ENCODE measurements around the gene FAM13A. TPM values are rescaled to one million over a fixed set of nuclear protein-coding genes. Genes with fewer than 3 reads are reported as not detected.
"Not testable (repeated sequence)": the region's sequence is repeated elsewhere in the genome, so short reads cannot be mapped to it uniquely, and the experiment has no call there.

Gene FAM13A
- total and polyA plus RNA-seq, 10 donors: 2.7 to 24.9 (median 18.3) TPM

GRCh38 chr4:89006307-89006706 is 50.7 kb downstream of the FAM13A start:
- Histone ChIP-seq H3K27ac (no peak overlapping the region), H3K36me3 (peaks cover 0 to 6% (median 0%) of the 10 kb centered on the region in 6 donors), H3K4me1 (no peaks in the 10 kb centered on the region), H3K4me3 (no peak overlapping the region), H3K27me3 (replicated peaks in 1 of 7) (no peaks in the 10 kb centered on the region), H3K9me3 (peaks cover 0 to 4% (median 0%) of the 10 kb centered on the region in 8 donors)
- TF ChIP-seq CTCF (IDR thresholded peaks at IDR 0.05 in 8 of 11, conservative IDR thresholded peaks at IDR 0.05 in 3 of 11): no peak
- TF ChIP-seq POLR2A (IDR thresholded peaks at IDR 0.05): no peak
- TF ChIP-seq POLR2AphosphoS5 (IDR thresholded peaks at IDR 0.05): no peak
- intact Hi-C loops (cut with DNase I; ENCODE audit: low total_unique reads): no loop called here
- 88 to 92% (median 89%) methylated on average over 5 of the region's 5 CpGs for WGBS, 5 donors
- DNase-seq: no peak

- H3K27ac ChIP-seq; intact Hi-C loops (cut with DNase I; ENCODE audit: low total_unique reads); H3K9me3 ChIP-seq; H3K4me3 ChIP-seq; DNase-seq; H3K27me3 ChIP-seq (replicated peaks in 1 of 7); H3K4me1 ChIP-seq; H3K36me3 ChIP-seq: not testable (repeated sequence)
- 88 to 100% (median 98%) methylated on average over 1 of the region's 1 CpG for WGBS, 5 donors
Observed at GRCh38 chr4:89005066-89005465, 51.9 kb downstream of the FAM13A start.

- Histone ChIP-seq H3K4me1 (no peaks in the 10 kb centered on the region), H3K4me3 (no peak overlapping the region), H3K36me3 (peaks cover 0 to 6% (median 0%) of the 10 kb centered on the region in 6 donors), H3K9me3 (peaks cover 0 to 4% (median 0%) of the 10 kb centered on the region in 8 donors), H3K27me3 (replicated peaks in 1 of 7) (no peaks in the 10 kb centered on the region), H3K27ac (no peak overlapping the region)
- intact Hi-C loops (cut with DNase I; ENCODE audit: low total_unique reads): no loop called here
- TF ChIP-seq POLR2AphosphoS5 (IDR thresholded peaks at IDR 0.05) (no peak), POLR2A (IDR thresholded peaks at IDR 0.05) (no peak), CTCF (IDR thresholded peaks at IDR 0.05 in 8 of 11, conservative IDR thresholded peaks at IDR 0.05 in 3 of 11) (no peak)
- WGBS, 5 donors: 70 to 84% (median 78%) methylated on average over 9 of the region's 9 CpGs
- no peak for DNase-seq
Observed at GRCh38 chr4:89001647-89002445, 55.1 kb downstream of the FAM13A start.

- WGBS, 5 donors: 71 to 91% (median 81%) methylated on average over 3 of the region's 3 CpGs
- Histone ChIP-seq H3K9me3 (peaks cover 0 to 4% (median 0%) of the 10 kb centered on the region in 8 donors), H3K27ac (no peak overlapping the region), H3K4me1 (no peaks in the 10 kb centered on the region), H3K36me3 (no peaks in the 10 kb centered on the region), H3K27me3 (replicated peaks in 1 of 7) (no peaks in the 10 kb centered on the region), H3K4me3 (no peak overlapping the region)
- no peak for DNase-seq
- intact Hi-C loops (cut with DNase I; ENCODE audit: low total_unique reads): no loop called here
- TF ChIP-seq POLR2A (IDR thresholded peaks at IDR 0.05) (no peak), CTCF (IDR thresholded peaks at IDR 0.05 in 8 of 11, conservative IDR thresholded peaks at IDR 0.05 in 3 of 11) (no peak), POLR2AphosphoS5 (IDR thresholded peaks at IDR 0.05) (no peak)
Observed at GRCh38 chr4:89000844-89001360, 56.1 kb downstream of the FAM13A start.
